ENCODE measurements around the gene ABCF3.

The ABCF3 gene

DNA sequence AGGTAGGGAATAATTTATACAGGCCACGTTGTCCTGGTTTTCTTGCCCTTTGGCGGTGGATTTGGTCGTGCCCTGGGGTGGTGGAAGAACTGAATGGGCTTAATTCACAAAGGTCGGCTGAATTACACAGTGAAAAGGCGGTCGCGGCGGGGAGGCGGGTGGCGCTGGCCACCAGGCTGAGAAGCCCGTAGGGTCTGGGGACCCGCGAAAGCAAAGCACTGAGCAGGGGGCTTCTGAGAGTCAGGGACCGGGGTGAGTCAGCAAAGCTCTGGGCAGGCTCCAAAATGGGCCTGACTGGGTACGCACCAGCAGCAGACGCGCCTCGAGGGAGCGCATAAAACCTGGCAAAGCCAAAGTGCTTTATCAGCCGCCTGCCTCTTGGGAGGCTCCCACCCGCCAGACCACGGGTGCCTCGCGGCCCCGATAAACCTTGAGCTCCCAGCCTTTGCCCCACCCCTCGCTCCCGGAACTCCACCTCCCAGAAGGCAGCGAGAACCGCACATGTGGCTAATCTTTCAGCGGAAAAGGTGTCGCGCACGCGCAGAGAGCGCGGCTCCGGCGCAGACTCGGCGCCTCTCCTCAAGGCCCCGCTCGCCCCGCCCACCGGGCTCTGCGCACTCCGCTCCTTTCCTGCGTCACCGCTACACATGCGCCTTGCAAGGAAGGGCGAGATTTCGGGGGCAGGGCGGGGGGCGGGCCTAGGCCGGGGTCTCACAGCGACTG is 377 bp upstream of the ABCF3 start:
- DNase-seq (ENCODE audit: low read depth in 2 of 2) = peak; percentile 96 to 99

DNA sequence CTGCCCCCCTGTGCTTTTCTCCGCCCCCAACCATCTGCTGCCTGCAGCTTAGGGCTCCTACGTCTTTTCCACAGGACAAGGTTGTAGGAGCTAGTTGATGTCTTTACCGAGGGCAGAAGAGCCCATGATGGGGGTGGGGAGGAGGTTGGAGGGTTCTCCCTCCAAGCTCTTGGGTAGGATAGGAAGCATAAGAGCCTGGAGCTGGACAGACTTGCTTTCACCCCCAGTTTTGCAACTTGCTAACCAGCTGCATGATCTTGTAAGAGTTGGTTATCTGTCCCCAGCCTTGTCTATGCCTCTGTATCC is 856 bp downstream of the ABCF3 start:
- DNase-seq (ENCODE audit: low read depth in 2 of 2) = no peak

DNA sequence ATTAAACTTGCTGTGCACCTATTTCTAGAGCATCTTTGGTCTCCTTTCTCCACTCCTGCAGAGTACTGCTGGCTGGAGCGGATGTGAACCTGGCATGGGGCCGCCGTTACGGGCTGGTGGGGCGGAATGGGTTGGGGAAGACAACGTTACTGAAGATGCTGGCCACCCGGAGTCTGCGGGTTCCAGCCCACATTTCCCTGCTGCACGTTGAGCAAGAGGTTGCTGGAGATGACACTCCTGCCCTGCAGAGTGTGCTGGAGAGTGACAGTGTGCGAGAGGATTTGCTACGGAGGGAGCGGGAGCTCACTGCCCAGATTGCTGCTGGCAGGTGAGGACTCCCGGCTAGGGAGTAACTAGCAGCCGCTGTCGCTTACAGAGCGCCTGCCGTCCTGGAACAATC is 2.1 kb downstream of the ABCF3 start:
- no peak for DNase-seq (ENCODE audit: low read depth in 2 of 2)

DNA sequence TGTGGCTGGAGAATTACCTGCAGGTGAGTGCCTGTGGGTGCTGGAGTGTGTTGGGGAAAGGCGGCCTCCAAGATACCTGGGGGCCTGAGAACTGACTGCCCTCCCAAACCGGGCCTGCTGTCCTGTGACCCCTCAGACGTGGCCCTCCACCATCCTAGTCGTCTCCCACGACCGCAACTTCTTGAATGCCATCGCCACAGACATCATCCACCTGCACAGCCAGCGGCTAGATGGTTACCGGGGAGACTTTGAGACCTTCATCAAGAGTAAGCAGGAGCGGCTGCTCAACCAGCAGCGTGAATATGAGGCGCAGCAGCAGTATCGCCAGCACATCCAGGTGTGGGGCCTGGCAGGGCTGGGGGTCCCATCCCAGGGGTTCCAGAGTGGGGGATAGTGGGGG is 3.4 kb downstream of the ABCF3 start:
- no peak for DNase-seq (ENCODE audit: low read depth in 2 of 2)

DNA sequence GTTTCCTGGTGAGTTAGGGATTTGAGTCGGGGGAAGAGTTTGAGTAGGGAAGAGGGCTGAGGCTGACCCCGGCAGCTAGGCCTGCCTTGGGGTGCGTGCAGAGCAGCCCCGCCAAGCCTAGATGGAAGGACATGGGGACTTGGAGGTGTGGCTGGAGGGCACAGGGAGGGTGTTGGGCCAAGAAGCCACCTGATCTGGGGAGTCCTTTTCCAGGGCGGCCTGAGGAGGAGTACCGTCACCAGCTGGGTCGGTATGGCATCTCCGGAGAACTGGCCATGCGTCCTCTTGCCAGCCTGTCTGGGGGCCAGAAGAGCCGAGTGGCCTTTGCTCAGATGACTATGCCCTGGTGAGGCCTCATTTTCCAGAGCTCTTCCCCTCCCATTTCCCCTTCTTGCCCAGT is 6.9 kb downstream of the ABCF3 start:
- no peak for DNase-seq (ENCODE audit: low read depth in 2 of 2)

DNA sequence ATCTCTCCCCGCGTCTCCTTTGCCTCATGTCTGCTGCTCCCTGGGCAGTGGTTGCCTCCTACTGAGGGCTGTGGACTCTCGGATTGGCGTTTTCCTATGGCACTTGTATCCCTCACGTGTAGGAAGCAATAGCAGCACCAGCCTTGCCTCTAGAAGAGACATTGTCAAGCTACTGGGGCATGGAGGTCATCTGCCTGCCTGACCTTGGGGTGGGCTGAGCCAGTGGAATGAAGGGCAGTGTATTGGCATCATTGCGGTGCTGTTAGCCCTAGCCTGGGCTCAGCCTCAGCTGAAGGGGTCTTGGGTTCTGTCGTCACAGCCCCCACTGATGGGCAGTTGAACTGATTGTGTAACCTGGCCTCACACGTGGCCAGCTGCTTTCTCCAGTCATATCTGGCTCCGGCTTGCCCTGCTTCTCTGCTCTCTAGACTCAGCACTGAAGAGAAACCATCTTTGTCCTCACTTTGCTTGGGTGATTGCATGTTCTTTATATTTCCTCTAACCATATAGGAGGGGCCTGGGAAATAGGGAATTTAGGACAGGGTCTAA is 8.1 kb downstream of the ABCF3 start:
- DNase-seq (ENCODE audit: low read depth in 2 of 2) = no peak

DNA sequence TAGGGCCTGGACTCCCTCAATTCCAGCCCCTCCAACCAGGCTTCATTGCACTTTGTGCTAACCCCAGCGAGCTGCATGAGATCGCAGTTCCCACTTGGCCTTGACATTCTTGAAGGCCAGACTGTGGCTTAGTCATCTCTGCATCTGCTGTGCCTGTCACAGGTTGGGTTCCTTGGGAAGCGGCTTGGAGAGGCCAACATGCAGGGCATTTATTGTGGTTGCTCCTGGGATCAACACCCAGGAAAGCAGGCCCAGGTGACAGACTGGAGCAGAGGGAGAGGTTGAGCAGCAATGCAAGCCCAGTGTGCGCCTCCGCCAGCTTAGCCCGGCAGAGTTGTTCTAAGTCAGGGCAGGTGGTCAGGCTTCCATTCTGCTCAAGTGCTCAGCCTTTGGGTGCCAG is 10.5 kb downstream of the ABCF3 start:
- DNase-seq (ENCODE audit: low read depth in 2 of 2) = no peak

DNA sequence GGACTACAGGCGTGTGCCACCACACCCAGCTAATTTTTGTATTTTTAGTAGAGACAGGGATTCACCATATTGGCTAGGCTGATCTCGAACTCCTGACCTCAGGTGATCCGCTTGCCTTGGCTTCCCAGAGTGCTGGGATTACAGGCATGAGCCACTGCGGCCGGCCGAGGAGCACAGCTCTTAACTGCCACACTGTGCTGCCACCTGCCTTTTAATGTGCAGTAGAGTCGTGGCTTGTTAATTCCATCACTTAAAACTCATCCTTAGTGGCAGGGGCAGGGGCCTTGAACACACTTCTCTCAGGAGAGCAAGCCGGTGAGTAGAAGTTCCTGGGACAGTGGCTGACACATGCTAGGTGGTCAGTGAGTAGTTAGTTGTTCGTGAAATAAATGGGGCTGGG is 12.5 kb downstream of the ABCF3 start:
- DNase-seq (ENCODE audit: low read depth in 2 of 2) = no peak

DNA sequence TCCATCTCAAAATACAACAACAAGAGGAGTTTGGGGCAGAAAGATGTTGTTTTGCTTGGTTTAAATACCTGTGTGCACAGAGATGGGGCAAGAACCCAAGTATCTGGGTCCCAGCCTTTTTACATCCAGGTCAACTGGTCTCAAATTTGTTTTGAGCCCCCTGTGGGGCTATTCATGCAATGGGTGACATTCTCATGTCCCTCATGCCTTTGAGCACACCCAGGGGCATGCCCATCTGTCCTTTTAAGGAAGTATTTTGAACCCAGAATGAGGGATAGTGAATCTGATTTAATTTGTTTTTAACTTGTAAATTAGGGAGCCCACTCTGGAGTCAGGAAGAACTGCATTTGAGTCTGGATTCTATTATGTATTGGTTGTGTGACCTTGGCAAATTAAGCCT is 14.8 kb downstream of the ABCF3 start:
- DNase-seq (ENCODE audit: low read depth in 2 of 2) = no peak

DNA sequence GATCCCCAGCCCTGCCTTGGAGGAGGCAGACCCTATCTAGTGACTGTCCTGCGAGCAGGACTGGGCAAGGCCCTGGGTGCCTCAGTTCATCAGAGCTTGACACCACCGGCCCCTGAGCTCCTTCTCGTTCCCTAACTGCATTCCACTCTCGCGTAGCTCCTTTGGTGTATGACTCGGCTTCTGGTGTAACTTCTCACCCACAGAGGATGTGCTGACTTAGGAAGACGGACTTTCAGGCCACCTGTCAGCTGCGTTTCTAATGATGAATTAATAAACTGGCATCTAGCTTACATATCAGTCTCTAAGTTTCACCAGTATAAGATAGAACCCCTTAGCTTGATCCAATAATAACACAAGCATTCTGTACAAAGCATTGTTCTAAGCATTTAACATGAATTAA is 17.5 kb downstream of the ABCF3 start:
- DNase-seq (ENCODE audit: low read depth in 2 of 2) = no peak

DNA sequence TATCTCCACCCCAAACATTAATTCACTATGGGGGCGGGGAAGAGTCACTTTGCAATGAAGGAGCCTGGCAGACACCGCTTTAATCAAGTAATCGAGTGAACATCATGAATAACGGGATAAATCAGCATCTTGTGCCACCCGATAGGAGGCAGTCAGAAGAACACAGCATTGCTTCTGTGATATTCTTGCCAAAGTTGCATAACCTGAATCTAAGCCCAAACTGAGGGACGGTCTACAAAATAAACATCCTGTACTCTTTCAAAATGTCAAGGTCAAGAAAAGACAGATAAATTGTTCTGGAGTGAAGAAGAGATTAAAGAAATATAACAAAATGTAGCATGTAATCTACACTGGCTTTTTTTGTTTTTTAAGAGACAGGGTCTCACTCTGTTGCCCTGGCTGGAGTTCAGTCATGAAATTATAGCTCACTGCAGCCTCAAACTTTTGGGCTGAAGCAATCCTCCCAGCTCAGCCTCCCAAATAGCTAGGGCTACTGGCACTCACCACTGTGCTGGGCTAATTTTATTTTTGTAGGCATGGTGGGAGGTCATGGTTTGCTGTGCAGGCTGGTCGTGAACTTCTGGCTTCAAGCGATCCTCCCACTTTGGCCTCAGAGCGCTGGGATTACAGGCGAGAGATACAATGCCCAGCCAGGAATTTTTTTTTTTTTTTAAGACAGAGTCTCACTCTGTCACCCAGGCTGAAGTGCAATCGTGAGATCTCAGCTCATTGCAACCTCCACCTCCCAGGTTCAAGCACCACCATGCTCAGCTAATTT is 23.3 kb downstream of the ABCF3 start:
- no peak for DNase-seq (ENCODE audit: low read depth in 2 of 2)

DNA sequence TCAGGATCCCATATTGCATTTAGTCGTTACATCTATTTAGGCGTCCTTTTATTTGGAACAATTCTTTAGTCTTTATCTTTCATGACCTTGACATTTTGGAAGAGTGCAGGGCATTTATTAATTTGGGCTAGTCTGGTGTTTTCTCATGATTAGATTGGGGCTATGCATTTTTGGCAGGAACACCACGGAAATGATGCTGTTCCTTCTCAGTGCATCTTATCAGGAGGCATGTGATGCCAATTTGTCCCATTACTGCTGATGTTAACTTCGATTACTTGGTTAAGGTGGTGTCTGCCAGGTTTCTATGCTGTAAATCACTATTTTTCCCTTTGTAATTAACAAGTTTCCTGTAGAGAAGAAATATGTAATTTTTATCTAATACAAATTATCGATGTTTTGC is 25.3 kb downstream of the ABCF3 start:
- DNase-seq (ENCODE audit: low read depth in 2 of 2) = no peak

DNA sequence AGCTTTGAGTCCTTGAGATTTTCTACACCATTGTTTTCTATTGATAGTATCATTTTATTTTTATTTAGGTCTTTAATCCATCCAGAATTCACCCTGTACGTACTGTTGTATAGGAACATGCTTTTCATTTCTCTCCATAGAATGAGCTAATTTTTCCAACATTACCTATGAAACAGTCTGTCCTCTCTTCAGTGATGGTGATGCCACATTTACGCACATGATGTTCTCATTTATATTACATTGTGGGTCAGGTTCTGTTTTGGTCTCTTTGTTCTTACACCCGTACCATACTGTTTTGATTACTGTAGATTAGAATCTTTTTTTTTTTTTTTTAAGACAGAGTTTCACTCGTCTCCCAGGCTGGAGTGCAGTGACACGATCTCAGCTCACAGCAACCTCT is 25.7 kb downstream of the ABCF3 start:
- DNase-seq (ENCODE audit: low read depth in 2 of 2) = no peak

DNA sequence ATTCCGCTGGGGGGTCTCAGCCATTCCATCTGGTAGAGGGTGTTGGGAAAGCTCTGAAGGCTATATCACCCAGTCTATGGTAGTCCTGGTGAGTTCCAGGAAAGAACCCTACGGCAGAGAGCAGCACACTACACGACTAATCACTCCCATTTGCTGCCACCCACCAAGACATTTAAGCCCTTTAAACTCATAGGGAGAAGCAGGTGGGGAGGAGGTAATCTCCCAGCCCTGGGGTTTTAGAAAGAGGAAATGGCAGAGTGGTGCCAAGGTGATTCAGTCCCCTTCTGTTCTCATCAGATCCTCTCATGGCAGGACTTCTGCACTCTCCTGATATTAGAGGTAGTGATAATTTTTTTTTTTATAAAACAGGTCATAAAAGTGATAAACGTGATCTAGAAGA is 32.8 kb downstream of the ABCF3 start:
- no peak for DNase-seq (ENCODE audit: low read depth in 2 of 2)

DNA sequence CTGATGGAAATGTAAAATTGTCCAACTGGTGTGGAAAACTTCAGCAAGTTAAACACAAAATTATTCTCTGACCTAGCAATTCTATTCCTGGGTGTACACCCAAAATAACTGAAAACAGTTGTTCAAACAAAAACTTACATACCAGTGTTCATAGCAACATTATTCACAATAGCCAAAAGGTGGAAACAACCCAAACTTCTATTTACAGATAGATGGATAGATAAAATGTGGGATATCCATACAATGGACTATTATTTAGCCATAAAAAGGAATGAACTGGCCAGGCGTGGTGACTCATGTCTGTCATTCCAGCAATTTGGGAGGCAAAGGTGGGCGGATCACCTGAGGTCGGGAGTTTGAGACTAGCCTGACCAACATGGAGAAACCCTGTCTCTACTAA is 36.5 kb downstream of the ABCF3 start:
- DNase-seq (ENCODE audit: low read depth in 2 of 2) = no peak

DNA sequence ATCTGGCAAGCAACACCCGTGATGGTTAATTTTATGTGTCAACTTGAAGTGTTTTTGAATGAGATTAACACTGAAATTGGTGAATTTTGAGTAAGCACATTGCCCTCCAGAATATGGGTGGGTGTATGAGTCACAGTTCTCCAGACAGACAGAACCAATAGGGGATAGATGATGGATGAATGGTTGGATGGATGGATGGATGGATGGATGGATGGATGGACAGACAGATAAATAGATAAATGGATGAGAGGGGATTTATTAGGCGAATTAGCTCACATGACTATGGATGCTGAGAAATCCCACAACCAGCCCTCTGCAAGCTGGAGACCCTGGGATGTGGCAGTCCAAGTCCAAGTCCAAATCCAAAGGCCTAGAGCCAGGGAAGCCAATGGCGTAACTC is 37.9 kb downstream of the ABCF3 start:
- DNase-seq (ENCODE audit: low read depth in 2 of 2) = no peak

DNA sequence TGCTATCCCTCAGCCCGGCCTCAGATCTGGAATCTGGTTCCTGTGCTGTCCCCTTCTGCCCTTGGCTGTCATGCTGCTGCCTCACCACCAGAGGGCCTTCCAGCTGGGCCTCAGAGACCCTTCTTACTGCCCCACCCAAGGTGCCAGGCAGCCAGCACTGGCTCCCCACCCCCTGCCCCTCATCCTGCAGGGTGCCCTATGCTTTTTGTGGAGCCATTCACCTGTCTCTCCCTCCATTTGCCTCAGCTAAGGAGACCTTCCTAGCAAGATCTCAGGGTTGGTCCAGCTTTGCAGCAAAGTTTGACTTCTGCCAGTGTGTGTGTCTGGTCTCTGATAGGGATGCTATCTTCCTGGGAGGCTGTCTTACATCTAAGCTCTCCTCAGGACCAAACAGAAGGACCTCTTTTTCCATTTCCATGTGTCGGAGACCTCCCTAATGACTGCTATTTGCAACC is 41.5 kb downstream of the ABCF3 start:
- DNase-seq (ENCODE audit: low read depth in 2 of 2) = peak in 1 of 2 donors; percentile 29

DNA sequence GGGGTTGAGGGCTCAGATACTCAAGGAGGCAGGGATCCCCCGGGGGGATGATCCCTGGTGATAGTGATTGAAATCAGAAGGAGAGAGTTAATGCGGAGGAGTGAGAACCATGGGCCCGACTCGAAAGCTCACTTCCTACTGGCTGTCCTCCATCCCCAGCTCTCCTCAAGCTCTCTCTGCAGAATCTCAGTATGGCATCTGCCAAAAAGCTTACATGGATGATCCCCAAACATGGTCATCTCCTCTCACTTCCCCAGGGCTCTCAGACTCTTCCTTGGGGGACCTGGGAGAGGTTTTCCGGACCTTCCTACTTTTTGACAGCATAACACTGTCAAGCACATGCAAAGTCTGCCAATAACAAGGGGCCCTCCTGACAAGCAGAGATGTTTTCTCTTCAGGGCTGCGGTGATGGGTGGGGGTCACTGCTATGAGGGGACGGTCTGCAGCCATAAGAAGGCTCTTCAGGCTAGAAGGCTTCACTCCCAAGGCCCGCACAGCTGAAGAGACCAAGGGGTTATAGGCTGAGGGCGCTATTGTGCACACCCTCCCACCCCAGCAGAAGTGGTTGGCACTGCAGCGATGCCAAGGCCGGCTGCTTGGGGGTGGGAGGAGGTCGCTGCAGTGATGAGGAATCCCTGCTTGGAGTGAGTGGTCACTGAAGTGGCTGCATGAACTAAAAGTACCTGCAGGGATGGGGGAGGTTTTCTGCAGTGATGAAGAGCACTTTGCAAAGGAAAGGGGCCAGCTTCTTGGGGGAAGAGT is 42.6 kb downstream of the ABCF3 start:
- DNase-seq (ENCODE audit: low read depth in 2 of 2) = no peak

DNA sequence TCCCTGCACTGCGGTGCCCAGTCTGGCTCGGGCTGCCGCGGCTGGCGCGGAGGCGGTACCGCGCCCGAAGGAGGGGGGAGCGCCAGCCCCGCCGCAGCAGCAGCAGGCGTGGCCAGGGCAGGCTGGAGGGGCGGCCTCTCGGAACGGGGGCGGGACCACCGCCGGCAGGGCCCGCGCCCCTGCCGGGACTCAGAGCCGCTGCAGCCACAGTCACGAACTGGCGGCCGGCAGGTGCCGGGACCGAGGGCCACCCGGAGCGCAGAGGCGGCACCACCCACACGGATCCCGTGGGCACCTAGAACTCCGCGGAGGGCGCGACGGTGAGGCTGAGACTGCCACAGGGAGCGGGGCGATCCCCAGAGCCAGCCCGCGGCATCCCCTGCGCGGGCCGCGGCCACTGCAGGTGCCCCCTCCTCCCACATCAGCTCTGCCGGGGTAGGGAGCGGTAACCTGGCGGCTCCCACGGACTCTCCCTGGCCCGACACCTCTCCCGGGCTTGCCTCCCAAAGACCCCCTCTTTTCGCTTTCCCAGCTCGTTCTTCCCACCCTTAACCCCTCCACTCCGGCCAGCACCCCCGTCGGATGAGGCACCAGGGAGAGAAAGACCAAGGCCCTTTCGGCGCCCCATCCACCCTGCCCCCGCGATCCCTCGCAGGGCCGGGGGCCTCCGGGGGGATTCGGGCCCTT is 43.5 kb downstream of the ABCF3 start, which contains the start of gene VWA5B2:
TSS of gene VWA5B2 (plus strand) at position 192 of the 687 bp plus-strand sequence. CDS start 944 bp downstream, outside the sequence.
- peak; percentile 34 to 40 for DNase-seq (ENCODE audit: low read depth in 2 of 2)

DNA sequence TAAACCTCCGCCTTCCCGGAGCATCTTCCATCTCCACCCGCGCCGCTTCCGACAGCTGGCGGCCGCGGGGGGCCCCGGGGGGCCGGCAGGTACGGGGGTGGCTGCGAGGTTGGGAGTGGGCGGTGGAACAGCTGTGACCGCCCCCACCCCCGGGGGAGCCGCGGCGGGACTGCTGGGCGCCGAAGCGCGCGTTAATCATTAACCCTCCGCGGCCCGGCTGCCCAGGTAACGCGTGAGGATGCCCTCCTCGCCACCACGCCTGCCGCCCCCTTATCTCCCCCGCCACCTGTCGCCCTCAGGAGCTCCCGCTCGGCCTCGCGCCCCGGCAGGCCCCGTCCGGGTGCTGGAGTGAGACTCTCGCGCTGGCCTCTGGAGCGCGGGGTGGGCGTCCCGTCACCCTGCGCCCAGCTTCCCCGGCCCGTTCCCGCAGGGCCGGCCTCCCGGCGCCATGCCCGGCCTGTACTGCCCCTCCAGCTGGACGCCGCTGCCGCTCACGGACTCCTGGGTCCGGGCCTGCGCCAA is 44.1 kb downstream of the ABCF3 start:
- DNase-seq (ENCODE audit: low read depth in 2 of 2) = no peak

Data from stimulated activated CD4-positive, alpha-beta T cell treated with anti-CD3 and anti-CD28 coated beads, Interleukin-1b, Interleukin-23, amount 100 ng/mL, for 1 hour (primary cell).